Stomach (tissue), 9 donors: Measurements from ENCODE around the gene MESD. TPM values are rescaled to one million over a fixed set of nuclear protein-coding genes. Genes with fewer than 3 reads are reported as not detected.
"Not testable (repeated sequence)": the region's sequence is repeated elsewhere in the genome, so short reads cannot be mapped to it uniquely, and the experiment has no call there.

Experiments used
- DNase-seq, 2 donors: peaks; one replicate each; pipeline versions ENCODE4 v3.0.0 to v3.0.0-alpha.2; 2013 to 2019
- H3K27ac ChIP-seq, 5 donors: fragments of 200-600 bp in 4 of 5; sonication (generic) in 4 of 5; one replicate each; pipeline ENCODE4 v1.5.1; 2013 to 2019; ENCODE audit warnings: mild to moderate bottlenecking in 1 of 5, moderate library complexity in 1 of 5
- H3K27me3 ChIP-seq, 3 donors: fragments of 200-600 bp; sonication (generic); one replicate each; pipeline ENCODE4 v1.5.1; 2017 to 2019; ENCODE audit warnings: mixed run types in 1 of 3
- H3K36me3 ChIP-seq, 4 donors: fragments of 200-600 bp; sonication (generic); 1 replicate in 3 of 4; 2 replicates in 1 of 4; pipeline ENCODE4 v1.5.1; 2016 to 2019
- H3K4me1 ChIP-seq, 4 donors: fragments of 200-600 bp; sonication (generic); one replicate each; pipeline ENCODE4 v1.5.1; 2016 to 2019
- H3K4me3 ChIP-seq, 4 donors: fragments of 200-600 bp; sonication (generic) in 3 of 4; one replicate each; pipeline ENCODE4 v1.5.1; 2016 to 2019; ENCODE audit warnings: mild to moderate bottlenecking in 1 of 4
- H3K9me3 ChIP-seq, 4 donors: fragments of 200-600 bp; sonication (generic); one replicate each; pipeline ENCODE4 v1.5.1; 2016 to 2019
- CTCF ChIP-seq, 7 experiments: fragments of 450-650 bp in 4 of 7; fragments of 200-600 bp in 3 of 7; sonication (generic) in 3 of 7; IDR thresholded peaks; one replicate each; pipeline ENCODE4 v1.5.1; 2016 to 2019; ENCODE audit warnings: antibody characterized with exemption in 7 of 7, control low read depth in 2 of 7, mild to moderate bottlenecking in 1 of 7
- EP300 ChIP-seq: sonication (generic); formaldehyde crosslinking; IDR thresholded peaks from one replicate; pipeline ENCODE4 v1.6.1; 2017; ENCODE audit warnings: antibody characterized with exemption
- POLR2A ChIP-seq, 4 donors: fragments of 450-650 bp; IDR thresholded peaks; one replicate each; pipeline ENCODE4 v1.6.1; 2016; ENCODE audit warnings: antibody characterized with exemption in 4 of 4, control low read depth in 2 of 4, mild to moderate bottlenecking in 1 of 4, moderate library complexity in 1 of 4
- POLR2AphosphoS5 ChIP-seq, 3 donors: sonication (generic); formaldehyde crosslinking; IDR thresholded peaks; one replicate each; pipeline ENCODE4 v1.6.1; 2016; ENCODE audit warnings: antibody characterized with exemption in 3 of 3
- WGBS, 5 donors: extraction: QIAGEN DNeasy Blood & Tissue Kit in 3 of 5; methylation state at CpG; one replicate each; pipeline versions ENCODE4 v1.1.5 to v1.1.7; 2013 to 2018; 5-methylcytosine and 5-hydroxymethylcytosine counted together
- intact Hi-C: fragments of 100-400 bp; cut with DNase I; formaldehyde crosslinking; loops from one replicate; pipeline ENCODE4 v1.15.1; 2023; ENCODE audit warnings: low total_unique reads
- polyA plus RNA-seq, 3 donors: library from polyadenylated mRNA; stranded (reverse); fragments of 200-250 nt; gene quantifications; one replicate each; pipeline ENCODE4 v1.2.3, GENCODE V29; 2013
- total RNA-seq, 5 donors: library from RNA; depleted of rRNA; stranded (reverse); fragments of >200 nt; gene quantifications; one replicate each; pipeline versions ENCODE4 v1.1.0 to v1.2.3, GENCODE V29; 2014 to 2016
- donor health status: healthy with polysubstance abuse.
- donor health status: Bipolar disorder and iron deficiency.
- donor health status: healthy.

The MESD gene
- total and polyA plus RNA-seq, 8 donors = 5.5 to 34.8 (median 15.7) TPM

DNA sequence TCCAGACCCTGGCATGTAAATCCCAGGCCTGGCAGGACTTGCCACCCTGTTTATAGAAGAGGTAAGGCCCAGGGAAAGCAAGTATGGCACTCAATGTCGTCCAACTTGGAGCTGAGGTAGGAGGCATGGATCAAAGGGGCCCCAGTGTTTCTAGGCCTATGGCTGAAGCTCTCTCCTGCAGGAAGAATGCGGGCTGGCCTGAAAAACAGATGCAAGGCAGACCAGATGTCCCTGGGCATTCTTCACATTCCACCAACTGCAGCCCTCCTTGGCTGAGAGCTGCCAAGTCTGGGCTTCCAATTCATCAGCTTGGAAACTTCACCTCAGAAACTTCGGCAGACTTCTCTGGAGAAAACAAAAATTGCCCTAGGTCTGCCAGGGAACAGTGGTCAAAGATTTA lies 22.2 kb downstream of the MESD start:
- Histone ChIP-seq H3K36me3 (peaks cover 0 to 31% (median 29%) of the 10 kb centered on the region in 4 donors), H3K27ac (no peak overlapping the region), H3K4me3 (no peak overlapping the region), H3K4me1 (peaks cover 0 to 10% (median 3%) of the 10 kb centered on the region in 4 donors), H3K9me3 (no peaks in the 10 kb centered on the region), H3K27me3 (no peaks in the 10 kb centered on the region)
- 77 to 91% (median 84%) methylated on average over 3 of the region's 3 CpGs for WGBS, 5 donors
- TF ChIP-seq EP300 = no peak
- TF ChIP-seq POLR2AphosphoS5 (IDR thresholded peaks at IDR 0.05) = no peak
- TF ChIP-seq CTCF (IDR thresholded peaks at IDR 0.05) = no peak
- peak in 1 of 2 donors; percentile 43 for DNase-seq
- intact Hi-C loops = loop anchor here (5.0 to 10.0 kb wide), 3 partner anchors 183 to 510 kb away; no protein-coding TSS in a partner anchor

DNA sequence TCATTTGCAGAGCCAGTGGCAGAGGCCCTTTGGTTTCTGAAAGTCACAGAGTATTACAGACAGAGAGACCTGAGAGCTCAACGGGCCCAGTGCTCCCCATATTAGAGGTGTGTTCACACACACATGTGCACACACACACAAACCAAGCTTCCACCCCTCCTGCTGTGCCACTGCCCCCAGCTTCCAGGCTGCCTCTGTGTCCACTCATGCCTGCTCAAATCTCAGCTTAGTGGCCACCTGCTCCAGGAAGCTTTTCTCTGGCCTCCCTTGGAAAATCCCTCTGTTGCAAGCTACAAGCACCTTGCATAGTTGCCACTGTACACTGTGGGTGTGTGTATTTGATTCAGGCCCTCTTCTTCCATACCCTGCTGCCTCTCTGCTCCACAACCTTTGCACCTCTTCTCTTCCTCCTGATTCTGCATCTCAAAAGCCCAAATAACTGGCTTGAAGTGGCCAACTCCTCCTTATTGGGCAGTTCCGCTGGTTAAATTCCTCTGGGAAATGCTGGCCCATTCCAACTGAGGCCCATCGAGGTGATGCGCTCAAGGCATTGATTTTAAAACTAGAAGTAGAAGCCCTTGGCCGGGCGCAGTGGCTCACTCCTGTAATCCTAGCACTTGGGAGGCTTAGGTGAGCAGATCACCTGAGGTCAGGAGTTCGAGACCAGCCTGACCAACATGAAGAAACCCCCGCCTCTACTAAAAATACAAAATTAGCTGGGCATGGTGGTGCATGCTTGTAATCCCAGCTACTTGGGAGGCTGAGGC lies 23.0 kb downstream of the MESD start:
- intact Hi-C loops = loop anchor here (5.0 to 10.0 kb wide), 3 partner anchors 182 to 509 kb away; no protein-coding TSS in a partner anchor
- Histone ChIP-seq H3K27ac (no peak overlapping the region), H3K36me3 (peaks cover 0 to 27% (median 26%) of the 10 kb centered on the region in 4 donors), H3K9me3 (no peaks in the 10 kb centered on the region), H3K4me3 (no peak overlapping the region), H3K4me1 (peaks cover 0 to 10% (median 3%) of the 10 kb centered on the region in 4 donors), H3K27me3 (no peaks in the 10 kb centered on the region)
- 92 to 96% (median 94%) methylated on average over 8 of the region's 8 CpGs for WGBS, 5 donors
- TF ChIP-seq EP300 = no peak
- DNase-seq = no peak

DNA sequence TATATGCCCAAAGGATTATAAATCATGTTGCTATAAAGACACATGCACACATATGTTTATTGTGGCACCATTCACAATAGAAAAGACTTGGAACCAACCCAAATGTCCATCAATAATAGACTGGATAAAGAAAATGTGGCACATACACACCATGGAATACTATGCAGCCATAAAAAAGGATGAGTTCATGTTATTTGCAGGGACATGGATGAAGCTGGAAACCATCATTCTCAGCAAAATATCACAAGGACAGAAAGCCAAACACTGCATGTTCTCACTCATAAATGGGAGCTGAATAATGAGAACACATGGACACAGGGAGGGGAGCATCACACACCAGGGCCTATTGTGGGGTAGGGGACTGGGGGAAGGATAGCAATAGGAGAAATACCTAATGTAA lies 24.2 kb downstream of the MESD start:
- intact Hi-C loops = loop anchor here (5.0 to 10.0 kb wide), 3 partner anchors 181 to 508 kb away; no protein-coding TSS in a partner anchor
- H3K27ac ChIP-seq, H3K9me3 ChIP-seq, H3K4me3 ChIP-seq, H3K27me3 ChIP-seq, H3K4me1 ChIP-seq, DNase-seq: not testable (repeated sequence)
- H3K36me3 ChIP-seq = peaks cover 0 to 27% (median 26%) of the 10 kb centered on the region in 4 donors

DNA sequence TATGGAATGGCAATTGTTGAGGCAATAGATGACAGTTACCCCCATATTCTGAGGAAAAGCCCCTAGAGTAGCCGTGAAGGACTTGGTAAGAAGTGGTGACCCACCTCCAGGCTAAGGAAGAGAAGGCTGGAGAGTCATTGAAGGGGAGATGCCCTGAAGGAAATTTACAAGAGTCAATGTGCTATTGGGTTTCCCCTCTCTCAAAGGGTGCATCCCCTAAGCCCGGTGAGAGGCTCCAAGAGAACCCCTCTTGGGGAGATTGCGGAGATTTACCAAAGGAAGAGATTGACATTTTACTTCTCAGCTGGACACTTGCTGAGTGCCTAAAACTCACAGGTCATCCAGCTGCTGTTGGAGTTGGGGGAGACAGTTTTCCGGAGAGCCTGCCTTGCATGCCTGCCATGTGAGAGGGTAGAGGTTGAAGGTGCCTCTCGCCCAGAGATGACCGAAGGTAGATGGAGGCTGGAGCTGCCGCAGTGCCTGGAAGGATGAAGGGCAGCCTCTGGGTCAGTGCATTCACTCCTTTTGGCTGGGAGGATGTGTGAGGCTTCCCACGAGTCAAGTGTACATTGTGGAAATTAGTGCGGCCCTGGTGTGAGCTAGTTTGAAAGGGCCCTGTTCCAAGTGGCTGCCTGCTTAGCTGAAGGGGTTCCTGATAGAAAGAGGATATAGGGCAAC lies 30.7 kb downstream of the MESD start:
- peaks cover 0 to 18% (median 18%) of the 10 kb centered on the region in 4 donors for H3K36me3 ChIP-seq
- no peaks in the 10 kb centered on the region for H3K9me3 ChIP-seq
- H3K4me3 ChIP-seq = no peak overlapping the region
- intact Hi-C loops = no loop called here
- TF ChIP-seq POLR2A (IDR thresholded peaks at IDR 0.05) (no peak), CTCF (IDR thresholded peaks at IDR 0.05) (no peak), EP300 (no peak), POLR2AphosphoS5 (IDR thresholded peaks at IDR 0.05) (no peak)
- WGBS, 5 donors = 93 to 98% (median 98%) methylated on average over 9 of the region's 9 CpGs
- no peak for DNase-seq
- no peaks in the 10 kb centered on the region for H3K27me3 ChIP-seq
- H3K4me1 ChIP-seq = peaks cover 0 to 3% (median 0%) of the 10 kb centered on the region in 4 donors
- no peak overlapping the region for H3K27ac ChIP-seq

- Histone ChIP-seq H3K4me1 (peaks cover 0 to 3% (median 0%) of the 10 kb centered on the region in 4 donors), H3K4me3 (no peak overlapping the region), H3K36me3 (peaks cover 0 to 26% (median 21%) of the 10 kb centered on the region in 4 donors), H3K9me3 (no peaks in the 10 kb centered on the region), H3K27me3 (no peaks in the 10 kb centered on the region), H3K27ac (no peak overlapping the region)
- intact Hi-C loops = no loop called here
- 87 to 99% (median 92%) methylated on average over 2 of the region's 2 CpGs for WGBS, 5 donors
- DNase-seq = no peak
- TF ChIP-seq POLR2AphosphoS5 (IDR thresholded peaks at IDR 0.05) = no peak
- TF ChIP-seq CTCF (IDR thresholded peaks at IDR 0.05) = no peak
- TF ChIP-seq POLR2A (IDR thresholded peaks at IDR 0.05) = no peak
- no peak for TF ChIP-seq EP300
These were observed 31.6 kb downstream of the MESD start for GRCh38 chr15:80957976-80958375.
